OCI-LY7 (cell line): ENCODE data around the gene RAP1B.

ENCODE experiments used
- CTCF ChIP-seq: fragments of 200-600 bp; sonication (generic); conservative IDR thresholded peaks from 2 replicates; pipeline ENCODE4 v1.5.1; 2014; ENCODE audit warnings: mild to moderate bottlenecking, antibody characterized with exemption, low read length, moderate library complexity, mixed read lengths
- EZH2phosphoT487 ChIP-seq: fragments of 200-600 bp; sonication (generic); IDR thresholded peaks from 2 replicates; pipeline ENCODE4 v1.6.1; 2018; ENCODE audit warnings: low read depth, borderline replicate concordance, mild to moderate bottlenecking, mixed run types, antibody characterized with exemption, low read length, moderate library complexity, mixed read lengths

- TF ChIP-seq CTCF (no peak), EZH2phosphoT487 (no peak)
These were observed 21.8 kb downstream of the RAP1B start for GRCh38 chr12:68632486-68632885.
